ENCODE results near the gene DNAJC16. TPM values are rescaled to one million over a fixed set of nuclear protein-coding genes. Genes with fewer than 3 reads are reported as not detected.

DNAJC16 gene
- total and polyA plus RNA-seq, 2 of the 13 experiments (the other 11 are each of a cell fraction or from before 2014, with no cell fraction given), result 11.4 to 15.4 TPM

GRCh38 chr1:15526490-15527339, at the start of gene DNAJC16 (continued):
- peak; percentile 53; the same call in 1 of the 2 replicates for TF ChIP-seq ZNF263 (CRISPR knock-in tag; IDR thresholded peaks at IDR 0.05)
- 0 out of 2 replicates have a peak, but pooled peaks have one; percentile 15 for TF ChIP-seq FOXP1 (IDR thresholded peaks at IDR 0.05)
- no peak for TF ChIP-seq FOXP1 (CRISPR knock-in tag; IDR thresholded peaks at IDR 0.05)
- TF ChIP-seq ZNF275 (CRISPR knock-in tag; IDR thresholded peaks at IDR 0.05; ENCODE audit: borderline replicate concordance), result no peak
- TF ChIP-seq ZBTB20 (CRISPR knock-in tag; IDR thresholded peaks at IDR 0.05; ENCODE audit: borderline replicate concordance, low read depth), result peak; percentile 23; the same call in 1 of the 2 replicates
- TF ChIP-seq POLR2A (IDR thresholded peaks at IDR 0.05; ENCODE audit: insufficient read depth in 1 of 2, low read depth in 2 of 2, low read length in 2 of 2), result peak; percentile 81 to 85
- no peak for TF ChIP-seq ZKSCAN1 (IDR thresholded peaks at IDR 0.05; ENCODE audit: low read length)
- TF ChIP-seq DR1 (CRISPR knock-in tag; IDR thresholded peaks at IDR 0.05), result no peak
- no peak for TF ChIP-seq KLF9 (CRISPR knock-in tag; IDR thresholded peaks at IDR 0.05; ENCODE audit: low read depth)
- TF ChIP-seq NKX3-1 (CRISPR knock-in tag; IDR thresholded peaks at IDR 0.05), result no peak
- TF ChIP-seq KDM6A (CRISPR knock-in tag; IDR thresholded peaks at IDR 0.05; ENCODE audit: low read depth), result no peak
- peak; percentile 75 for TF ChIP-seq MED1 (CRISPR knock-in tag; IDR thresholded peaks at IDR 0.05)
- TF ChIP-seq ZNF331 (CRISPR knock-in tag; IDR thresholded peaks at IDR 0.05), result 0 out of 2 replicates have a peak, but pooled peaks have one; percentile 27
- TF ChIP-seq RBM39 (IDR thresholded peaks at IDR 0.05; ENCODE audit: low read depth, low read length, poor library complexity, severe bottlenecking), result peak; percentile 87
- TF ChIP-seq RFX1 (IDR thresholded peaks at IDR 0.05), result peak; percentile 100
- TF ChIP-seq ZBTB38 (CRISPR knock-in tag; IDR thresholded peaks at IDR 0.05), result peak; percentile 61; the same call in 1 of the 2 replicates
- TF ChIP-seq ZNF589 (CRISPR knock-in tag; conservative IDR thresholded peaks at IDR 0.05), result no peak
- no peak for TF ChIP-seq ZNF17 (CRISPR knock-in tag; IDR thresholded peaks at IDR 0.05)
- no peak for TF ChIP-seq ZBTB3 (CRISPR knock-in tag; IDR thresholded peaks at IDR 0.05; ENCODE audit: borderline replicate concordance, low read depth)
- TF ChIP-seq ZNF136 (CRISPR knock-in tag; IDR thresholded peaks at IDR 0.05; ENCODE audit: low read depth), result peak; percentile 58; the same call in 1 of the 2 replicates
- no peak for TF ChIP-seq MLXIP (CRISPR knock-in tag; IDR thresholded peaks at IDR 0.05; ENCODE audit: borderline replicate concordance)
- no peak for TF ChIP-seq TRAFD1 (CRISPR knock-in tag; IDR thresholded peaks at IDR 0.05; ENCODE audit: borderline replicate concordance)
- no peak for TF ChIP-seq ZNF468 (CRISPR knock-in tag; IDR thresholded peaks at IDR 0.05)
- no peak for TF ChIP-seq NFIB (CRISPR knock-in tag; IDR thresholded peaks at IDR 0.05; ENCODE audit: borderline replicate concordance)
- no peak for TF ChIP-seq ESRRA (CRISPR knock-in tag; IDR thresholded peaks at IDR 0.05; ENCODE audit: low read depth)
- TF ChIP-seq EZH2 (conservative IDR thresholded peaks at IDR 0.05; ENCODE audit: low read depth, low read length), result no peak

Data from HepG2 (cell line).